ENCODE results near the gene KCNN4.

KCNN4 gene

DNA sequence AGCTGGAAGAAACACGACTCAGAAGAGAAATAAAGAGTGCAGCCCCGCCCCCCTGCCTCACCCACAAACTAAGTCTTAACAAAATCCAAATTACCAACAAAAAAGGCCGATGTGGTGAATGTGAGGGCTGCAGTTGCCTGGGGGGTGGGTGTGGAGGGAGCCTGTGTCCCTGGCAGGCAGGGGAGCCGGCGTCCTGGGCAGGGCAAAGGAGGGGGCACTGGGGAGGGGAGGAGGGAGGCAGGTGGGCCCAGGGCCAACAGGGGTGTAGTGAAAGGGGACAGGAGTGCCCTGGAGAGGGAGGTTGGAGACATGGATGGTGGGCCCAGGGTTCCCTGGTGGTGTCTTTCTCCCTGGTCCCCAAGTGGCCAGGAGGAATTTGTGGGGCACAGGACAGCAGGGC, 60.9 kb downstream of the KCNN4 start:
- H3K9me2 ChIP-seq (replicated peaks; ENCODE audit: insufficient read depth, low read length): no peaks in the 10 kb centered on the region
- no peak overlapping the region for H3K27ac ChIP-seq (ENCODE audit: low read depth, low read length)
- H3K9me3 ChIP-seq (ENCODE audit: insufficient read depth, low read length): no peaks in the 10 kb centered on the region
- no peak overlapping the region for H3K4me2 ChIP-seq (ENCODE audit: low read depth, low read length, poor library complexity, severe bottlenecking)
- no peak overlapping the region for H3K4me3 ChIP-seq (ENCODE audit: insufficient read depth, low read length, poor library complexity, severe bottlenecking)
- H3F3A ChIP-seq (ENCODE audit: insufficient read depth): no peaks in the 10 kb centered on the region
- no peaks in the 10 kb centered on the region for H4K20me1 ChIP-seq (ENCODE audit: low read depth, low read length)
- H3K79me2 ChIP-seq (ENCODE audit: insufficient read depth, low read length): no peaks in the 10 kb centered on the region
- TF ChIP-seq, protein P1, sequence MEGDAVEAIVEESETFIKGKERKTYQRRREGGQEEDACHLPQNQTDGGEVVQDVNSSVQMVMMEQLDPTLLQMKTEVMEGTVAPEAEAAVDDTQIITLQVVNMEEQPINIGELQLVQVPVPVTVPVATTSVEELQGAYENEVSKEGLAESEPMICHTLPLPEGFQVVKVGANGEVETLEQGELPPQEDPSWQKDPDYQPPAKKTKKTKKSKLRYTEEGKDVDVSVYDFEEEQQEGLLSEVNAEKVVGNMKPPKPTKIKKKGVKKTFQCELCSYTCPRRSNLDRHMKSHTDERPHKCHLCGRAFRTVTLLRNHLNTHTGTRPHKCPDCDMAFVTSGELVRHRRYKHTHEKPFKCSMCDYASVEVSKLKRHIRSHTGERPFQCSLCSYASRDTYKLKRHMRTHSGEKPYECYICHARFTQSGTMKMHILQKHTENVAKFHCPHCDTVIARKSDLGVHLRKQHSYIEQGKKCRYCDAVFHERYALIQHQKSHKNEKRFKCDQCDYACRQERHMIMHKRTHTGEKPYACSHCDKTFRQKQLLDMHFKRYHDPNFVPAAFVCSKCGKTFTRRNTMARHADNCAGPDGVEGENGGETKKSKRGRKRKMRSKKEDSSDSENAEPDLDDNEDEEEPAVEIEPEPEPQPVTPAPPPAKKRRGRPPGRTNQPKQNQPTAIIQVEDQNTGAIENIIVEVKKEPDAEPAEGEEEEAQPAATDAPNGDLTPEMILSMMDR (IDR thresholded peaks at IDR 0.05; ENCODE audit: insufficient read depth, low read length, poor library complexity, severe bottlenecking): no peak
- no peak for TF ChIP-seq EZH2phosphoT487 (conservative IDR thresholded peaks at IDR 0.05; ENCODE audit: low read length)
- no peak overlapping the region for H3K9ac ChIP-seq (ENCODE audit: low read length)
- no peak overlapping the region for H2AFZ ChIP-seq (ENCODE audit: low read depth, low read length, severe bottlenecking)
- H3K36me3 ChIP-seq (ENCODE audit: low read length): no peaks in the 10 kb centered on the region
- H3K27me3 ChIP-seq (ENCODE audit: low read length): no peaks in the 10 kb centered on the region

DNA sequence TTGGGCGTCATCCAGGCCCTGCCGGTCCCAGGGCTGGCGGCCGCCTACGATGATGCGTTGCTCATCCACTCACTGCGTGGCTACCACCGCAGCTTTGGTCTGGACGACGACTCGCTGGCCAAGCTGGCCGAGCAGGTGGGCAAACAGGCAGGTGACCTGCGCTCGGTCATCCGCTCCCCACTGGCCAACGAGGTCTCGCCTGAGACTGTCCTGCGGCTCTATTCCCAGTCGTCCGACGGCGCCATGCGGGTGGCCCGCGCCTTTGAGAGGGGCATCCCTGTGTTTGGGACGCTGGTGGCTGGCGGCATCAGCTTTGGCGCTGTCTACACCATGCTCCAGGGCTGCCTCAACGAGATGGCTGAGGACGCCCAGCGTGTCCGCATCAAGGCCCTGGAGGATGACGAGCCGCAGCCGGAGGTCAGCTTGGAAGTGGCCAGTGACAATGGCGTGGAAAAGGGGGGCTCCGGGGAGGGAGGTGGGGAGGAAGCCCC, 61.4 kb downstream of the KCNN4 start:
- no peaks in the 10 kb centered on the region for H3K79me2 ChIP-seq (ENCODE audit: insufficient read depth, low read length)
- no peak overlapping the region for H3K9ac ChIP-seq (ENCODE audit: low read length)
- TF ChIP-seq, protein P1 (IDR thresholded peaks at IDR 0.05; ENCODE audit: insufficient read depth, low read length, poor library complexity, severe bottlenecking): no peak
- no peak for TF ChIP-seq EZH2phosphoT487 (conservative IDR thresholded peaks at IDR 0.05; ENCODE audit: low read length)
- no peak overlapping the region for H3K4me2 ChIP-seq (ENCODE audit: low read depth, low read length, poor library complexity, severe bottlenecking)
- H3K9me3 ChIP-seq (ENCODE audit: insufficient read depth, low read length): no peaks in the 10 kb centered on the region
- no peaks in the 10 kb centered on the region for H3F3A ChIP-seq (ENCODE audit: insufficient read depth)
- H3K27ac ChIP-seq (ENCODE audit: low read depth, low read length): no peak overlapping the region
- H3K4me3 ChIP-seq (ENCODE audit: insufficient read depth, low read length, poor library complexity, severe bottlenecking): no peak overlapping the region
- no peak overlapping the region for H2AFZ ChIP-seq (ENCODE audit: low read depth, low read length, severe bottlenecking)
- H3K36me3 ChIP-seq (ENCODE audit: low read length): no peaks in the 10 kb centered on the region
- H4K20me1 ChIP-seq (ENCODE audit: low read depth, low read length): no peaks in the 10 kb centered on the region
- H3K9me2 ChIP-seq (replicated peaks; ENCODE audit: insufficient read depth, low read length): no peaks in the 10 kb centered on the region
- no peaks in the 10 kb centered on the region for H3K27me3 ChIP-seq (ENCODE audit: low read length)

DNA sequence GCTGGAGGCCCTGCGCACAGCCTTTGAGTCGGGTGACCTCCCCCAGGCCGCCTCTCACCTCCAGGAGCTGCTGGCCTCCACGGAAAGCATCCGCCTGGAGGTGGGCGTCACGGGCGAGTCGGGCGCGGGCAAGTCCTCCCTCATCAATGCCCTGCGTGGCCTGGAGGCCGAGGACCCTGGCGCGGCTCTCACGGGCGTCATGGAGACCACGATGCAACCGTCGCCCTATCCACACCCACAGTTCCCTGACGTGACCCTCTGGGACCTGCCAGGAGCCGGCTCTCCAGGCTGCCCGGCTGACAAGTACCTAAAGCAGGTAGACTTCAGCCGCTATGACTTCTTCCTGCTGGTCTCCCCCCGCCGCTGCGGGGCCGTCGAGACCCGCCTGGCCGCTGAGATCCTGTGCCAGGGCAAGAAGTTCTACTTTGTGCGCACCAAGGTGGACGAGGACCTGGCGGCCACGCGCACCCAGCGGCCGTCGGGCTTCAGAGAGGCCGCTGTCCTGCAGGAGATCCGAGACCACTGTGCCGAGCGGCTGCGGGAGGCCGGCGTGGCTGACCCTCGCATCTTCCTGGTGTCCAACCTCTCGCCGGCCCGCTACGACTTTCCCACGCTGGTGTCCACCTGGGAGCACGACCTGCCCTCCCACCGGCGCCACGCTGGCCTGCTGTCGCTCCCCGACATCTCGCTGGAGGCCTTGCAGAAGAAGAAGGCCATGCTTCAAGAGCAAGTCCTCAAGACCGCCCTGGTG, 62.0 kb downstream of the KCNN4 start:
- Histone ChIP-seq H3K9me2 (replicated peaks; ENCODE audit: insufficient read depth, low read length) (no peaks in the 10 kb centered on the region), H3K9me3 (ENCODE audit: insufficient read depth, low read length) (no peaks in the 10 kb centered on the region), H3K4me3 (ENCODE audit: insufficient read depth, low read length, poor library complexity, severe bottlenecking) (no peak overlapping the region), H2AFZ (ENCODE audit: low read depth, low read length, severe bottlenecking) (no peak overlapping the region), H3K27ac (ENCODE audit: low read depth, low read length) (no peak overlapping the region), H3K4me2 (ENCODE audit: low read depth, low read length, poor library complexity, severe bottlenecking) (no peak overlapping the region), H3K27me3 (ENCODE audit: low read length) (no peaks in the 10 kb centered on the region), H3F3A (ENCODE audit: insufficient read depth) (no peaks in the 10 kb centered on the region), H3K79me2 (ENCODE audit: insufficient read depth, low read length) (no peaks in the 10 kb centered on the region), H3K36me3 (ENCODE audit: low read length) (no peaks in the 10 kb centered on the region), H3K9ac (ENCODE audit: low read length) (no peak overlapping the region), H4K20me1 (ENCODE audit: low read depth, low read length) (no peaks in the 10 kb centered on the region)
- TF ChIP-seq EZH2phosphoT487 (conservative IDR thresholded peaks at IDR 0.05; ENCODE audit: low read length): no peak
- TF ChIP-seq, protein P1 (IDR thresholded peaks at IDR 0.05; ENCODE audit: insufficient read depth, low read length, poor library complexity, severe bottlenecking): no peak
